MM.1S (cell line): ENCODE measurements around the gene CATSPERB.

ENCODE experiments used
- DNase-seq: peaks from one replicate; pipeline ENCODE4 v3.0.0-alpha.2; 2015
- H2AFZ ChIP-seq: fragments of 300-600 bp; sonication (generic); 2 replicates; pipeline ENCODE4 v1.6.0; 2016; ENCODE audit warnings: antibody characterized with exemption, low read length
- H3F3A ChIP-seq: fragments of 300-600 bp; sonication (generic); 2 replicates; pipeline ENCODE4 v1.6.1; 2016; ENCODE audit warnings: mild to moderate bottlenecking, antibody characterized with exemption, low read length, moderate library complexity, mixed read lengths; ENCODE audit not compliant: insufficient read depth
- H3K27ac ChIP-seq: fragments of 300-600 bp; sonication (generic); 2 replicates; pipeline ENCODE4 v1.5.1; 2016; ENCODE audit warnings: mild to moderate bottlenecking, low read length
- H3K27me3 ChIP-seq: fragments of 300-600 bp; sonication (generic); replicated peaks from 2 replicates; pipeline ENCODE4 v1.6.0; 2016; ENCODE audit warnings: low read length; ENCODE audit not compliant: insufficient read depth
- H3K36me3 ChIP-seq: fragments of 300-600 bp; sonication (generic); replicated peaks from 2 replicates; pipeline ENCODE4 v1.6.1; 2016; ENCODE audit warnings: mild to moderate bottlenecking, low read length, mixed read lengths; ENCODE audit not compliant: insufficient read depth
- H3K4me1 ChIP-seq: fragments of 300-600 bp; sonication (generic); 2 replicates; pipeline ENCODE4 v1.6.1; 2016; ENCODE audit warnings: low read length, mixed read lengths
- H3K4me2 ChIP-seq: fragments of 300-600 bp; sonication (generic); 2 replicates; pipeline ENCODE4 v1.6.0; 2016; ENCODE audit warnings: low read depth, low read length
- H3K4me3 ChIP-seq: fragments of 300-600 bp; sonication (generic); 2 replicates; pipeline ENCODE4 v1.5.1; 2016; ENCODE audit warnings: low read length, mixed read lengths
- H3K79me2 ChIP-seq: fragments of 300-600 bp; sonication (generic); 2 replicates; pipeline ENCODE4 v1.6.1; 2016; ENCODE audit warnings: mixed run types, low read length, mixed read lengths
- H3K9ac ChIP-seq: fragments of 300-600 bp; sonication (generic); 2 replicates; pipeline ENCODE4 v1.6.1; 2016; ENCODE audit warnings: low read length, mixed read lengths
- H3K9me2 ChIP-seq: fragments of 300-600 bp; sonication (generic); replicated peaks from 2 replicates; pipeline ENCODE4 v1.6.1; 2016; ENCODE audit warnings: mild to moderate bottlenecking, low read length, mixed read lengths; ENCODE audit not compliant: insufficient read depth
- H3K9me3 ChIP-seq: fragments of 300-600 bp; sonication (generic); replicated peaks from 2 replicates; pipeline ENCODE4 v1.6.1; 2016; ENCODE audit warnings: mild to moderate bottlenecking, low read length, mixed read lengths; ENCODE audit not compliant: insufficient read depth
- H4K20me1 ChIP-seq: fragments of 300-600 bp; sonication (generic); 2 replicates; pipeline ENCODE4 v1.6.1; 2016; ENCODE audit warnings: mild to moderate bottlenecking, low read length, moderate library complexity, mixed read lengths; ENCODE audit not compliant: insufficient read depth
- EZH2 ChIP-seq: fragments of 300-600 bp; sonication (generic); optimal IDR thresholded peaks from 2 replicates; pipeline ENCODE3; 2017; ENCODE audit warnings: low read depth, mild to moderate bottlenecking, antibody characterized with exemption, low read length, mixed read lengths
- EZH2phosphoT487 ChIP-seq: fragments of 300-600 bp; sonication (generic); IDR thresholded peaks from 2 replicates; pipeline ENCODE4 v1.6.1; 2018; ENCODE audit warnings: antibody characterized with exemption, low read length
- TF ChIP-seq, protein P1 (sequence below): fragments of 300-600 bp; sonication (generic); IDR thresholded peaks from 2 replicates; pipeline ENCODE4 v1.5.1; 2016; ENCODE audit warnings: antibody characterized with exemption, low read length, mixed read lengths

CATSPERB gene

DNA sequence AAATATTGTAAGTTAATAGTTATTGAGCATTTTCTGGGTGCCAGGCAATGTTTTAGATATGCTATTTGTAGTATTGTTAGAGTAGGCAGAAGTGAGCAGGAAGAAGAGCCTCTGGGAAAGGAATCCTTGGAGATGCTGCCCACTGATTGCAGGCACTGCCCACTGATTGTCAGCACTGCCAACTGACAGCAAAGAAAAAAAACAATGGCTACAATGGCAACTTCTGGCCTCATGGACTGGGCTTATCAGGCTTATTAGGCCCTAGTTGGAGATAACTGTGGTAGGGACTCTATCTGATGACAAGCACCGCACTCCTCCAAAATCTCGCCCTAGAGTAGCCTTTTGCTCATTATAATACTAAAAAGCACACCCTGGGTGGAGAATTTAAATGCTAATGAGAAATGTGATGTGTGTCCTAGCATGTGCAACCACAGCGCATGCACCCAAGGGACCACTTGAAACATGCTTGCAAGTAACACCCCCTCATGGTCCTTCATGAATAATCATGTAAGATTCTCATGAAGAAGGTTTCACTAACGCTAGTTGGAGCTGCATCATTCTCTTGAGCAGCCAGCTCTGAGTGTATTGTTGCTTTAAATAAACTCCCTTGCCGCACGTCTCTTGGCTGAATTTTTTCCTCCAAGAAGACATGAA is 118.3 kb downstream of the CATSPERB start:
- no peak overlapping the region for H3K4me2 ChIP-seq
- H3K9me2 ChIP-seq, result no peaks in the 10 kb centered on the region
- H2AFZ ChIP-seq, result no peak overlapping the region
- no peaks in the 10 kb centered on the region for H3K9me3 ChIP-seq
- no peaks in the 10 kb centered on the region for H3K27me3 ChIP-seq
- no peak overlapping the region for H3K9ac ChIP-seq
- no peak overlapping the region for H3K27ac ChIP-seq
- TF ChIP-seq, protein P1, sequence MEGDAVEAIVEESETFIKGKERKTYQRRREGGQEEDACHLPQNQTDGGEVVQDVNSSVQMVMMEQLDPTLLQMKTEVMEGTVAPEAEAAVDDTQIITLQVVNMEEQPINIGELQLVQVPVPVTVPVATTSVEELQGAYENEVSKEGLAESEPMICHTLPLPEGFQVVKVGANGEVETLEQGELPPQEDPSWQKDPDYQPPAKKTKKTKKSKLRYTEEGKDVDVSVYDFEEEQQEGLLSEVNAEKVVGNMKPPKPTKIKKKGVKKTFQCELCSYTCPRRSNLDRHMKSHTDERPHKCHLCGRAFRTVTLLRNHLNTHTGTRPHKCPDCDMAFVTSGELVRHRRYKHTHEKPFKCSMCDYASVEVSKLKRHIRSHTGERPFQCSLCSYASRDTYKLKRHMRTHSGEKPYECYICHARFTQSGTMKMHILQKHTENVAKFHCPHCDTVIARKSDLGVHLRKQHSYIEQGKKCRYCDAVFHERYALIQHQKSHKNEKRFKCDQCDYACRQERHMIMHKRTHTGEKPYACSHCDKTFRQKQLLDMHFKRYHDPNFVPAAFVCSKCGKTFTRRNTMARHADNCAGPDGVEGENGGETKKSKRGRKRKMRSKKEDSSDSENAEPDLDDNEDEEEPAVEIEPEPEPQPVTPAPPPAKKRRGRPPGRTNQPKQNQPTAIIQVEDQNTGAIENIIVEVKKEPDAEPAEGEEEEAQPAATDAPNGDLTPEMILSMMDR, result no peak
- no peak for TF ChIP-seq EZH2phosphoT487
- no peak for TF ChIP-seq EZH2
- H3K4me3 ChIP-seq, result no peak overlapping the region
- no peaks in the 10 kb centered on the region for H3F3A ChIP-seq
- H3K4me1 ChIP-seq, result no peaks in the 10 kb centered on the region
- H4K20me1 ChIP-seq, result no peaks in the 10 kb centered on the region
- no peak for DNase-seq
- H3K79me2 ChIP-seq, result no peaks in the 10 kb centered on the region
- no peaks in the 10 kb centered on the region for H3K36me3 ChIP-seq

DNA sequence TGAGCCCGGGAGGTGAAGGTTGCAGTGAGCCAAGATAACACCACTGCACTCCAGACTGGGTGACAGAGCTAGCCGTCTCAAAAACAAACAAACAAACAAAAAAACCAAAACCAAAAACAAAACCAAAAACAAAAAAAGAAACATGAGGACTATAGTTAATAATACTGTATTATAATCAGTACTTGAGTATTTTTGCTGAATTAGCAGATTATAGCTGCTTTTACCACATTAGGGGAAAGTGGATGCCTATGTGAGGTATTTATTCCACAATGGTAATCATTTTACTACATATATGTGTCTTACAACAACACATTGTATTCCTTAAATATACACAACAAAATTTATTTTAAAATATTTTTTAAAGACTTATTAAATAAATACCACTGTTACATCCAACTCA is 120.4 kb downstream of the CATSPERB start:
- no peaks in the 10 kb centered on the region for H3K36me3 ChIP-seq
- no peak overlapping the region for H3K27ac ChIP-seq
- H3F3A ChIP-seq, result no peaks in the 10 kb centered on the region
- no peaks in the 10 kb centered on the region for H3K27me3 ChIP-seq
- H3K9me3 ChIP-seq, result no peaks in the 10 kb centered on the region
- DNase-seq, result no peak
- H3K4me1 ChIP-seq, result no peaks in the 10 kb centered on the region
- no peak overlapping the region for H2AFZ ChIP-seq
- no peak overlapping the region for H3K4me3 ChIP-seq
- no peak overlapping the region for H3K9ac ChIP-seq
- no peak for TF ChIP-seq EZH2phosphoT487
- no peak for TF ChIP-seq EZH2
- TF ChIP-seq, protein P1, result no peak
- H3K4me2 ChIP-seq, result no peak overlapping the region
- no peaks in the 10 kb centered on the region for H4K20me1 ChIP-seq
- no peaks in the 10 kb centered on the region for H3K9me2 ChIP-seq
- no peaks in the 10 kb centered on the region for H3K79me2 ChIP-seq

DNA sequence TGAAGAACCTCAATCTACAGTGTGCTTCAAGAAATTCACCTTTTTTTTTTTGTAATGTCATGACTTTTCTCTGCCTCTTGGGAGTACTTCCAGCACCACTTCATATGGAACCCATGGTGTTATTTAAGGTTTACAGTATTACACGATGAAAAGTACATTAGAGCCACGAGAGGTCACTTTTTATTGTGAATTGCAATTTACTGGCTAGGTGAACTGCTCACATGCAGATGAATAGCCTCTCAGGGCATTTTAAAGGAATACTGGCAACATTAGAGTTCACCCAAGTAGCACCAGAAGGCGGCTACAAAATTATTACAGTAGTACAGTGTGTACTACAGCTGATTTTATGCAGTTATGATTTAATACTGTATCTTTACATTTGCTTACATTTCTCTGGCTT is 122.7 kb downstream of the CATSPERB start:
- no peak overlapping the region for H3K9ac ChIP-seq
- no peaks in the 10 kb centered on the region for H3K4me1 ChIP-seq
- H3K79me2 ChIP-seq, result no peaks in the 10 kb centered on the region
- no peaks in the 10 kb centered on the region for H3F3A ChIP-seq
- no peaks in the 10 kb centered on the region for H3K27me3 ChIP-seq
- no peak overlapping the region for H3K27ac ChIP-seq
- H3K9me3 ChIP-seq, result no peaks in the 10 kb centered on the region
- H3K4me2 ChIP-seq, result no peak overlapping the region
- TF ChIP-seq EZH2phosphoT487, result no peak
- no peak for TF ChIP-seq EZH2
- TF ChIP-seq, protein P1, result no peak
- H3K36me3 ChIP-seq, result no peaks in the 10 kb centered on the region
- DNase-seq, result no peak
- H3K4me3 ChIP-seq, result no peak overlapping the region
- H2AFZ ChIP-seq, result no peak overlapping the region
- no peaks in the 10 kb centered on the region for H3K9me2 ChIP-seq
- H4K20me1 ChIP-seq, result no peaks in the 10 kb centered on the region
